Measurements from ENCODE around the gene PANX2. TPM values are rescaled to one million over a fixed set of nuclear protein-coding genes. Genes with fewer than 3 reads are reported as not detected.

PANX2 gene
- total and polyA plus RNA-seq, 2 experiments from 2014 or later = 2.8 to 5.1 TPM

GRCh38 chr22:50203288-50203687 is 32.8 kb downstream of the PANX2 start:
- no peak for TF ChIP-seq EZH2phosphoT487 (IDR thresholded peaks at IDR 0.05; ENCODE audit: unreplicated experiment)
- TF ChIP-seq CREB1 (CRISPR knock-in tag; IDR thresholded peaks at IDR 0.05; ENCODE audit: low read depth) = no peak
- TF ChIP-seq ZNF114 (CRISPR knock-in tag; IDR thresholded peaks at IDR 0.05) = no peak
- no peak for TF ChIP-seq EZH2 (IDR thresholded peaks at IDR 0.05; ENCODE audit: low read depth, unreplicated experiment)
- TF ChIP-seq REST (IDR thresholded peaks at IDR 0.05; ENCODE audit: unreplicated experiment) = no peak
- no peak for TF ChIP-seq ZNF331 (CRISPR knock-in tag; IDR thresholded peaks at IDR 0.05; ENCODE audit: low read depth)
- no peak for TF ChIP-seq JUNB (IDR thresholded peaks at IDR 0.05; ENCODE audit: unreplicated experiment)
- no peak for TF ChIP-seq POLR2AphosphoS5 (IDR thresholded peaks at IDR 0.05; ENCODE audit: low read depth)
- no peak for TF ChIP-seq CTCF (conservative IDR thresholded peaks at IDR 0.05; ENCODE audit: low read depth in 2 of 2)
- no peak for TF ChIP-seq NANOG (IDR thresholded peaks at IDR 0.05; ENCODE audit: borderline replicate concordance)
- TF ChIP-seq ETS1 (IDR thresholded peaks at IDR 0.05) = no peak
- no peak for TF ChIP-seq STAT1 (IDR thresholded peaks at IDR 0.05; ENCODE audit: unreplicated experiment)
- Mint-ChIP-seq H3K27ac (no peak overlapping the region), H3K4me3 (no peak overlapping the region), H3K36me3 (ENCODE audit: low read depth) (peaks cover 28% of the 10 kb centered on the region), H3K9me3 (peaks cover 6% of the 10 kb centered on the region; the same call in 2 of the 3 replicates), H3K4me1 (peaks cover 14% of the 10 kb centered on the region), H3K27me3 (ENCODE audit: insufficient read depth, low read depth, poor library complexity) (peaks cover 9% of the 10 kb centered on the region)
- Histone ChIP-seq H3F3A (replicated peaks; ENCODE audit: low read depth) (peaks cover 14% of the 10 kb centered on the region), H3K27ac (ENCODE audit: low read depth) (no peak overlapping the region), H3K27me3 (ENCODE audit: insufficient read depth) (peaks cover 9% of the 10 kb centered on the region; the same call in 1 of the 2 replicates), H2AFZ (no peak overlapping the region), H4K20me1 (replicated peaks; ENCODE audit: insufficient read depth) (peaks cover 13% of the 10 kb centered on the region), H3K4me3 (no peak overlapping the region), H3K4me1 (ENCODE audit: insufficient read depth) (peaks cover 8% of the 10 kb centered on the region; the same call in 1 of the 2 replicates), H3K9me2 (ENCODE audit: insufficient read depth) (no peaks in the 10 kb centered on the region), H3K4me2 (no peak overlapping the region), H3K36me3 (ENCODE audit: insufficient read depth) (no peaks in the 10 kb centered on the region; the same call in 1 of the 2 replicates), H3K79me2 (replicated peaks; ENCODE audit: insufficient read depth) (peaks cover 21% of the 10 kb centered on the region)
- DNase-seq (ENCODE audit: low spot score) (no peak), ATAC-seq (no peak)
